Measurements from ENCODE around the gene TMCC3.

GRCh38 chr12:94555687-94556086, 94.7 kb downstream of the TMCC3 start:
- TF ChIP-seq CTCF (conservative IDR thresholded peaks at IDR 0.05; ENCODE audit: low read length) = no peak
- TF ChIP-seq EZH2phosphoT487 (IDR thresholded peaks at IDR 0.05; ENCODE audit: borderline replicate concordance, low read depth, low read length) = no peak

Data from OCI-LY7 (cell line).